ENCODE measurements around the gene MLF2.

MLF2 gene

DNA sequence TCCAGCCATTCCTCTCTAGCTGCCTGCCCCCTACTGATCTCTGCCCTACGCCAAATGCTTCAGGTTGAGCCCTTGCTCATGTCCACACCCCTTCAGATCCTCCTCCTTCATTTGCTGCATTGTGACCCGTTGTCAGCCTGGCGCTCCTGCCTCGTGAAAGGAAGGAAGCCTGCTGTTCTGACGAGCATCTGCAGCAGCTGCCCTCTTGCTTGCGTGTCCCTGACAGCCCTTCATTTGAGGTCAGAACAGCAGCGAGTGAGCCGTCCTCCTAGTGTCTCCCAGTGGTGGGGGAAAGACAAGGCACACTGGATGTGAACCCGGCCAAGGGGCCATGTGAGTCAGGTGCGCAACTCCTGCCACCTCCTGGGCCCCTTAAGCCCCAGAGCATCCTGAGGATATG, 49.3 kb downstream of the MLF2 start (continued):
- TF ChIP-seq, protein P1, sequence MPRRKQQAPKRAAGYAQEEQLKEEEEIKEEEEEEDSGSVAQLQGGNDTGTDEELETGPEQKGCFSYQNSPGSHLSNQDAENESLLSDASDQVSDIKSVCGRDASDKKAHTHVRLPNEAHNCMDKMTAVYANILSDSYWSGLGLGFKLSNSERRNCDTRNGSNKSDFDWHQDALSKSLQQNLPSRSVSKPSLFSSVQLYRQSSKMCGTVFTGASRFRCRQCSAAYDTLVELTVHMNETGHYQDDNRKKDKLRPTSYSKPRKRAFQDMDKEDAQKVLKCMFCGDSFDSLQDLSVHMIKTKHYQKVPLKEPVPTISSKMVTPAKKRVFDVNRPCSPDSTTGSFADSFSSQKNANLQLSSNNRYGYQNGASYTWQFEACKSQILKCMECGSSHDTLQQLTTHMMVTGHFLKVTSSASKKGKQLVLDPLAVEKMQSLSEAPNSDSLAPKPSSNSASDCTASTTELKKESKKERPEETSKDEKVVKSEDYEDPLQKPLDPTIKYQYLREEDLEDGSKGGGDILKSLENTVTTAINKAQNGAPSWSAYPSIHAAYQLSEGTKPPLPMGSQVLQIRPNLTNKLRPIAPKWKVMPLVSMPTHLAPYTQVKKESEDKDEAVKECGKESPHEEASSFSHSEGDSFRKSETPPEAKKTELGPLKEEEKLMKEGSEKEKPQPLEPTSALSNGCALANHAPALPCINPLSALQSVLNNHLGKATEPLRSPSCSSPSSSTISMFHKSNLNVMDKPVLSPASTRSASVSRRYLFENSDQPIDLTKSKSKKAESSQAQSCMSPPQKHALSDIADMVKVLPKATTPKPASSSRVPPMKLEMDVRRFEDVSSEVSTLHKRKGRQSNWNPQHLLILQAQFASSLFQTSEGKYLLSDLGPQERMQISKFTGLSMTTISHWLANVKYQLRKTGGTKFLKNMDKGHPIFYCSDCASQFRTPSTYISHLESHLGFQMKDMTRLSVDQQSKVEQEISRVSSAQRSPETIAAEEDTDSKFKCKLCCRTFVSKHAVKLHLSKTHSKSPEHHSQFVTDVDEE (CRISPR knock-in tag; IDR thresholded peaks at IDR 0.05), result no peak
- no peak for TF ChIP-seq PPARA (CRISPR knock-in tag; IDR thresholded peaks at IDR 0.05; ENCODE audit: borderline replicate concordance)
- TF ChIP-seq ISL1 (CRISPR knock-in tag; IDR thresholded peaks at IDR 0.05), result no peak
- TF ChIP-seq ZFP30 (CRISPR knock-in tag; IDR thresholded peaks at IDR 0.05), result no peak
- TF ChIP-seq, protein P2, sequence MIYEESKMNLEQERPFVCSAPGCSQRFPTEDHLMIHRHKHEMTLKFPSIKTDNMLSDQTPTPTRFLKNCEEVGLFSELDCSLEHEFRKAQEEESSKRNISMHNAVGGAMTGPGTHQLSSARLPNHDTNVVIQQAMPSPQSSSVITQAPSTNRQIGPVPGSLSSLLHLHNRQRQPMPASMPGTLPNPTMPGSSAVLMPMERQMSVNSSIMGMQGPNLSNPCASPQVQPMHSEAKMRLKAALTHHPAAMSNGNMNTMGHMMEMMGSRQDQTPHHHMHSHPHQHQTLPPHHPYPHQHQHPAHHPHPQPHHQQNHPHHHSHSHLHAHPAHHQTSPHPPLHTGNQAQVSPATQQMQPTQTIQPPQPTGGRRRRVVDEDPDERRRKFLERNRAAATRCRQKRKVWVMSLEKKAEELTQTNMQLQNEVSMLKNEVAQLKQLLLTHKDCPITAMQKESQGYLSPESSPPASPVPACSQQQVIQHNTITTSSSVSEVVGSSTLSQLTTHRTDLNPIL (CRISPR knock-in tag; IDR thresholded peaks at IDR 0.05; ENCODE audit: low read depth), result no peak
- TF ChIP-seq ZNF565 (CRISPR knock-in tag; conservative IDR thresholded peaks at IDR 0.05; ENCODE audit: low read depth), result no peak
- TF ChIP-seq ZC3H10 (CRISPR knock-in tag; IDR thresholded peaks at IDR 0.05), result no peak
- no peak for TF ChIP-seq BACH2 (CRISPR knock-in tag; IDR thresholded peaks at IDR 0.05; ENCODE audit: borderline replicate concordance)
- TF ChIP-seq ZNF8 (CRISPR knock-in tag; IDR thresholded peaks at IDR 0.05), result no peak

DNA sequence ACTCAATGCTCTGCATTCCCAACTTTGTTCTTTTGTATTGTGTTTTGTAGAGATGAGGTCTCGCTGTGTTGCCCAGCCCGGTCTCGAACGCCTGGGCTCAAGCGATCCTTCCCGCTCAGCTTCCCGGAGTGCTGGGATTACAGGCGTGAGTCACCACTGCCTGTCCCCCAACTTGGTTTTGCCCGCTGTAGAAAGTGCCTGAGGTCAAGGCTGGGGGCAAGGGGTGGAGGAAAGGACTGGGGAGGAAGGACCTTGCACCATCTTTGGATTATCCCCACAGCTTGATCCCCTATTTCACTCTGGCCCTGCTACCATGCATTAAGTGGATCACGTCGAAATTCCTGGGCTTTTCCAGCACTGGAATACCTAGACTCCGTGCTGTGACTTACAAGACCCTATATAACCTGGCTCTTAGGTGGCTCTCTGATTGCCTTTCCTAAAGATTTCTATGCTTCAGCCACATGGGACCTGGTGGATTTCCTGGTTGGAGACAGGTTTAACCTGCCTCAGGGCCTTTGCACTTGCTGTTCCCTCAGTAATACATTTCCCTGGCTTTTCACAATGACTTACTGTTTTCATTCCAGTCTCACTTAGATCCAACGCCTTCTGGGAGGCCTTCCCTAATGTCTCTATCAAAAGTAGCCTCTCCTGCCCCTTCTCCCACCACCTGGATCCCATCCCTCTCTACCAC, 51.7 kb downstream of the MLF2 start:
- no peak for TF ChIP-seq PPARA (CRISPR knock-in tag; IDR thresholded peaks at IDR 0.05; ENCODE audit: borderline replicate concordance)
- no peak for TF ChIP-seq OSR1 (CRISPR knock-in tag; IDR thresholded peaks at IDR 0.05)
- no peak for TF ChIP-seq RARB (CRISPR knock-in tag; IDR thresholded peaks at IDR 0.05)
- no peak for TF ChIP-seq ZC3H10 (CRISPR knock-in tag; IDR thresholded peaks at IDR 0.05)
- TF ChIP-seq, protein P1 (CRISPR knock-in tag; IDR thresholded peaks at IDR 0.05), result no peak
- no peak for TF ChIP-seq ZFP30 (CRISPR knock-in tag; IDR thresholded peaks at IDR 0.05)
- no peak for TF ChIP-seq ZNF70 (CRISPR knock-in tag; IDR thresholded peaks at IDR 0.05)
- TF ChIP-seq SNAI2 (CRISPR knock-in tag; IDR thresholded peaks at IDR 0.05), result no peak
- no peak for TF ChIP-seq ZNF8 (CRISPR knock-in tag; IDR thresholded peaks at IDR 0.05)
- no peak for TF ChIP-seq TOX (CRISPR knock-in tag; IDR thresholded peaks at IDR 0.05; ENCODE audit: borderline replicate concordance)
- TF ChIP-seq, protein P3, sequence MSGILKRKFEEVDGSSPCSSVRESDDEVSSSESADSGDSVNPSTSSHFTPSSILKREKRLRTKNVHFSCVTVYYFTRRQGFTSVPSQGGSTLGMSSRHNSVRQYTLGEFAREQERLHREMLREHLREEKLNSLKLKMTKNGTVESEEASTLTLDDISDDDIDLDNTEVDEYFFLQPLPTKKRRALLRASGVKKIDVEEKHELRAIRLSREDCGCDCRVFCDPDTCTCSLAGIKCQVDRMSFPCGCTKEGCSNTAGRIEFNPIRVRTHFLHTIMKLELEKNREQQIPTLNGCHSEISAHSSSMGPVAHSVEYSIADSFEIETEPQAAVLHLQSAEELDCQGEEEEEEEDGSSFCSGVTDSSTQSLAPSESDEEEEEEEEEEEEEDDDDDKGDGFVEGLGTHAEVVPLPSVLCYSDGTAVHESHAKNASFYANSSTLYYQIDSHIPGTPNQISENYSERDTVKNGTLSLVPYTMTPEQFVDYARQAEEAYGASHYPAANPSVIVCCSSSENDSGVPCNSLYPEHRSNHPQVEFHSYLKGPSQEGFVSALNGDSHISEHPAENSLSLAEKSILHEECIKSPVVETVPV (CRISPR knock-in tag; IDR thresholded peaks at IDR 0.05), result no peak
- no peak for TF ChIP-seq TCF4 (CRISPR knock-in tag; IDR thresholded peaks at IDR 0.05; ENCODE audit: borderline replicate concordance)
- TF ChIP-seq, protein P2 (CRISPR knock-in tag; IDR thresholded peaks at IDR 0.05; ENCODE audit: low read depth), result no peak
- no peak for TF ChIP-seq BACH2 (CRISPR knock-in tag; IDR thresholded peaks at IDR 0.05; ENCODE audit: borderline replicate concordance)
- TF ChIP-seq ARNTL (CRISPR knock-in tag; IDR thresholded peaks at IDR 0.05; ENCODE audit: borderline replicate concordance, low read depth), result no peak
- ATAC-seq, result no peak

DNA sequence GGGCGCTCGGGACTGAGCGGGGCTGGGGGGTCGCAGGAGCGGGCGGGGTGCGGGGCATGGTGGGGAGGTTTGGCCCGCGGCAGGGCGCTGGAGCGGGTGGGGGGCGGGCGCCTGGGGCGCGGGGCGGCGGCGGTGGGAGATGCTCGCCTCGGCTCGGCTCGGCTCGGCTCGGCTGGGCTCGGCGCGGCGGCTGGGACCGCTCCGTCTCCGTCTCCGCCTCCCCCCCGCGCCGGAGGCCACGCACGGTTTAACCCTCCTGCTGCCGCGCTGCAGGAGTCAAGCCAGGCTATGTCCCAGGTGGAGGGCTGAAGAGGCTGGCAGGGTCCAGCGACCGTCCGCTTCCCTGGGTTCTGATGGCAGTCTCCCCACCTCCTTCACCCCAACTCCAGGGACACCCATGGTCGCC, 52.3 kb downstream of the MLF2 start, which contains the start of gene PIANP:
TSS of gene PIANP (minus strand) at position 170 of the 406 bp plus-strand sequence. CDS start 2,754 bp downstream, outside the sequence.
- peak; percentile 73 for ATAC-seq
- TF ChIP-seq ZC3H10 (CRISPR knock-in tag; IDR thresholded peaks at IDR 0.05), result no peak
- TF ChIP-seq ARNTL (CRISPR knock-in tag; IDR thresholded peaks at IDR 0.05; ENCODE audit: borderline replicate concordance, low read depth), result no peak
- no peak for TF ChIP-seq SNAI2 (CRISPR knock-in tag; IDR thresholded peaks at IDR 0.05)
- no peak for TF ChIP-seq CSDC2 (CRISPR knock-in tag; IDR thresholded peaks at IDR 0.05)
- no peak for TF ChIP-seq ZFP30 (CRISPR knock-in tag; IDR thresholded peaks at IDR 0.05)
- TF ChIP-seq, protein P2 (CRISPR knock-in tag; IDR thresholded peaks at IDR 0.05; ENCODE audit: low read depth), result no peak
- no peak for TF ChIP-seq ESRRG (CRISPR knock-in tag; IDR thresholded peaks at IDR 0.05)
- TF ChIP-seq, protein P4, sequence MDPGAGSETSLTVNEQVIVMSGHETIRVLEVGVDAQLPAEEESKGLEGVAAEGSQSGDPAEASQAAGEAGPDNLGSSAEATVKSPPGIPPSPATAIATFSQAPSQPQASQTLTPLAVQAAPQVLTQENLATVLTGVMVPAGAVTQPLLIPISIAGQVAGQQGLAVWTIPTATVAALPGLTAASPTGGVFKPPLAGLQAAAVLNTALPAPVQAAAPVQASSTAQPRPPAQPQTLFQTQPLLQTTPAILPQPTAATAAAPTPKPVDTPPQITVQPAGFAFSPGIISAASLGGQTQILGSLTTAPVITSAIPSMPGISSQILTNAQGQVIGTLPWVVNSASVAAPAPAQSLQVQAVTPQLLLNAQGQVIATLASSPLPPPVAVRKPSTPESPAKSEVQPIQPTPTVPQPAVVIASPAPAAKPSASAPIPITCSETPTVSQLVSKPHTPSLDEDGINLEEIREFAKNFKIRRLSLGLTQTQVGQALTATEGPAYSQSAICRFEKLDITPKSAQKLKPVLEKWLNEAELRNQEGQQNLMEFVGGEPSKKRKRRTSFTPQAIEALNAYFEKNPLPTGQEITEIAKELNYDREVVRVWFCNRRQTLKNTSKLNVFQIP (CRISPR knock-in tag; IDR thresholded peaks at IDR 0.05; ENCODE audit: borderline replicate concordance, low read depth), result no peak
